Stimulated activated CD4-positive, alpha-beta T cell treated with anti-CD3 and anti-CD28 coated beads, Interleukin-4, amount 100 ng/mL, for 24 hours (primary cell): ENCODE measurements around the gene GMEB2.
A peak's percentile ranks its signal among the peaks of the same experiment; 100 is the strongest.

Experiments used
- DNase-seq: peaks from one replicate; pipeline ENCODE4 v3.0.0-alpha.2; 2020

Gene GMEB2

DNA sequence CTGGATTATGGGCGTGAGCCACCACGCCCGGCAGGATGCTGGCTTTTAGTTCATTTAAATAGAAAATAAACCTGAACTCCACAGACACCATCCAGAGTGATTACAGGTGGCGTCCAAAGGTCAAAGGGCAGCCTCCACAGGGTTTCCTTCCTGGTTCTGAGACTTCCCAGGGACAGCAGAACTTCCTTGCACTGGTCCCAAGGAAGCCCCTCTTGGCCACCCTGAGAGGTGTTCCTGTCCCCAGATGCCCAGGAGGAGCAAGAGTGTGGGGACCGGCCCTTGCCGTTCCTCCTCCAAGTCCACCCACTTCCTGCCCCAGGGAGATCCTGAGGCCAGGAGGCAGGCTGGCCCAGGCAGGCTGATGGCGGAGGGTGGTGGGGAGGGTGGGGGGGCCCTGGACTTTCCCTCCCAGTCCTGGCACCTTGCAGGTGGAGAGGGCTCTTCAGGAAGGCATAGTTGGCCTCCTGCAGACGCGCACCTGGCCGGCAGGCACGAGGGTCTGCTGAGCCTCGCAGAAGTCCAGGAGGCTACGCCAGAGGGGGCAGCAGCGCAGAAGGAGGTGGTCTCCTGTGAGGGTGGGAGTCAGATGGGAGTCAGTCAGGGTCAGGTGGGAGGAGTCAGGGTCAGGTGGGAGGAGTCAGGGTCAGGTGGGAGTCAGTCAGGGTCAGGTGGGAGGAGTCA lies 68.0 kb downstream of the GMEB2 start:
- DNase-seq: no peak

DNA sequence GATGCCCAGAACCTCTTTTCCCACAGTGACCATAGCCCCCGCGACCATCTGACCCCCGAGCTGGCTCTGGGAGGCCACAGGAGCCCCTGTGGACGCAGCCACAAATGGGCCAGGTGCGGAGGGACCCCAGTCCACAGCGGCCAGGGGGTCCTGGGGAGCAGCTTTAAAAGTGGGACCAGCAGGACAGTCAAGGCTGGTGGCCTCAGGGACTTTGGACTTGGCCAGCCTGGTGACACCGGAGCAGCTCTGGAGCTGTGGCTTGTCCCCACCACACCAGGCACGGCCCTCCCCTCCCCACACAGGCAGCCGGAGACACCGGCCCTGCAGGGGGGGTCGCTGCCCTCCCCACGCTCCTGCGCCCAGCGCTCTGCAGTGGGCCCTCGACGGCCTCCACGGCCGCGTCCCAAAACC lies 69.4 kb downstream of the GMEB2 start:
- DNase-seq: no peak

DNA sequence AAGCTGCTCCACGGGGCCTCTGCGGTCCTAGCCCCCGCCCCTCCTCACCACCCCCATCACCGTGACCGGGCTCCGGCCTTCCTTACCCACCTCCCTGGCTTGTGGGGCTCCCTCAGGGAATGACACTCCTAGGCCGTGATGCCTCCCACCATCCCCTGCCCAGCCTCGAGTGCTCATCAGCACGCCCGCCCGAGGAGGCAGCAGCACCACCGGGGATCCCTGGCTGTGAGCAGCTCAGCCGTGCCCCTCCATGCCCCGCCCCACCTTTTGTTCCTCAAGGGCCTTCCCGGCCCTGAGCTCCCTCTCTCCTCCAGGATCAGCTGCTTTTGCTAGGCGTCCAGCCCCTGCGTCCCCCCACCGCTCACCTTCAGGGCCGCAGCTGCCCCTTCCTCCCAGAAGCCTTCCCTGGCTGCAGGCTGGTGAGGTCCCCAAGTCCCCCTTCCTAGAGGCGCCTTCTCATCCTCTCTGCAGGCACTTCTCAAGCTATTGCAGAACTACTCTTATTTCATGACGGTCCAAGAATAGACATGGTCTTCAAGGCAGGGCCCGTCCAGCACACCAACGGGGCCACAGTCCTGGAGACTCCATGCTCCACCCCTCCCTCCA lies 69.9 kb downstream of the GMEB2 start:
- no peak for DNase-seq

DNA sequence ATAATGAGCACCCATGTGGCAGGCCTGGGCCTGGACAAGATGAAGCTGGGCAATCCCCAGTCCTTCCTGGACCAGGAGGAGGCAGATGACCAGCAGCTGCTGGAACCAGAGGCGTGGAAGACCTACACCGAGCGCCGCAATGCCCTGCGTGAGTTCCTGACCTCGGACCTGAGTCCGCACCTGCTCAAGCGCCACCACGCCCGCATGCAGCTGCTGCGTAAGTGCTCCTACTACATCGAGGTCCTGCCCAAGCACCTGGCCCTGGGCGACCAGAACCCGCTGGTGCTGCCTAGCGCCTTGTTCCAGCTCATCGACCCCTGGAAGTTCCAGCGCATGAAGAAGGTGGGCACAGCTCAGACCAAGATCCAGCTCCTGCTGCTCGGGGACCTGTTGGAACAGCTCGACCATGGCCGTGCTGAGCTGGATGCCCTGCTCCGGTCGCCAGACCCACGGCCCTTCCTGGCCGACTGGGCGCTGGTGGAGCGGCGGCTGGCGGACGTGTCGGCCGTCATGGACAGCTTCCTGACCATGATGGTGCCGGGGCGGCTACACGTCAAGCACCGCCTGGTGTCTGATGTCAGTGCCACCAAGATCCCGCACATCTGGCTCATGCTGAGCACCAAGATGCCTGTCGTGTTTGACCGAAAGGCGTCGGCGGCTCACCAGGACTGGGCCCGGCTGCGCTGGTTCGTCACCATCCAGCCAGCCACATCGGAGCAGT lies 71.1 kb downstream of the GMEB2 start:
- no peak for DNase-seq

DNA sequence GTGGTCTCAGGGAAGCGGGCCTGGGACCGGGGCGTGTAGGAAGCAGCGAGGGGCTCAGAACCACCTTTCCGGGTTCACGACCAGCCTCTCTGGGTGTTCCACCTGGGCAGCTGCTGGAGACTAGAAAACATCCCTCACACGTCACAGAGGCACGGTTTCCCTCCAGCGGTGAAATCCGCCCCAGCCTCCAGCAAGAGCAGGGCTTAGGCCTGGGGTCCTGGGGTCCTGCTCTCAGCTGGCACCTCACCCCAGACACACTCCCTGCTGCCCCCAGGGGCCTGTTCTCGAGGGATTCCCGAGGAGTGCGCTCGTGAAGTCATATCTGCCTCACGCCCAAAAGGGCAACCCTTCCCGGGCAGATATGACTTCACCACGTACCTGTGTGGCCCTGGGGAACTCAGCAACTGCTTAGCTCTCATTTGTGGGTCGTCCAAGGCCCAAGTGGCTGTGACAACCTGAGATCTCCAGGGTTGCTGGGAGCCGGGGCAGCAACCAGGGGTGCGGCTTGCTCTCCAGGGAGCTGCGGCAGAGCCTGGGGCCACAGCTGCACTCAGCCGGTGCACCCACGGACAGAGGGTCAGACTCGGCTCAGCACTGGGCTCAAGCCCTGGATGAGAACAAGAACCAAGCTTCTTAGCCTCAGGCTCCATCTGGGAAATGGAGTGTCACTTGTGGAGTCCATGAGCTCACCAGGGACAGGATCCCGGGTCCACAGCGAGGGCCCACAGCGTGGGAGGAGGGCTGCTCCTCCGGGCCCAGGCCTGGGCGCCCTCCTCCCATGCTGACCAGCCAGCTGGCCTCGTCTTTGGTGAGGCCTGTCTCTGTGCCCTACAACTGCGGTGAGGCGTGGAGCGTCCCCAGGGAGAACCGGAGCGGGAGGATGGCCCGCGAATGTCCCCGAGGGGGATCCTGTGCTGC lies 72.3 kb downstream of the GMEB2 start:
- DNase-seq: no peak

DNA sequence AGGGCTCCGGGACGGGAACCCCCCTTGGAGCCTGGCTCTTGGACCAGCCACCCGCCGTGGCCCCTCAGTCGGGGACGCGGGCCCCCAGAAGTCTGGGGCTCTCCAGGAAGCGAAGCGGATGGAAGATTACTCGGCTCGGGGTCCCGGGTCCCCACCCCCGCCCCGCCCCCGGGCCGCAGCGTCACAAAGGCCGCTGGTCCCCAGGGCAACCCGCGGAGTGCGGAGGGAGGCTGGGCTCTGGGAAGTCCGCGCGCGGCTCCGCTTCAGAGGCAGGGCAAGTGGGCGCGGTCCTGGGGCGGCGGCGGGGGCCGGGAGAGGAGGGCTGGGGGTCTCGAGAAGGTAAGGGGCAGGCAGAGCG lies 73.0 kb downstream of the GMEB2 start, which contains the start of gene FNDC11:
Gene FNDC11, plus strand, starts transcription at position 227 of the 358 bp plus-strand sequence. CDS start 1,505 bp downstream, outside the sequence.
- DNase-seq: peak; percentile 31

DNA sequence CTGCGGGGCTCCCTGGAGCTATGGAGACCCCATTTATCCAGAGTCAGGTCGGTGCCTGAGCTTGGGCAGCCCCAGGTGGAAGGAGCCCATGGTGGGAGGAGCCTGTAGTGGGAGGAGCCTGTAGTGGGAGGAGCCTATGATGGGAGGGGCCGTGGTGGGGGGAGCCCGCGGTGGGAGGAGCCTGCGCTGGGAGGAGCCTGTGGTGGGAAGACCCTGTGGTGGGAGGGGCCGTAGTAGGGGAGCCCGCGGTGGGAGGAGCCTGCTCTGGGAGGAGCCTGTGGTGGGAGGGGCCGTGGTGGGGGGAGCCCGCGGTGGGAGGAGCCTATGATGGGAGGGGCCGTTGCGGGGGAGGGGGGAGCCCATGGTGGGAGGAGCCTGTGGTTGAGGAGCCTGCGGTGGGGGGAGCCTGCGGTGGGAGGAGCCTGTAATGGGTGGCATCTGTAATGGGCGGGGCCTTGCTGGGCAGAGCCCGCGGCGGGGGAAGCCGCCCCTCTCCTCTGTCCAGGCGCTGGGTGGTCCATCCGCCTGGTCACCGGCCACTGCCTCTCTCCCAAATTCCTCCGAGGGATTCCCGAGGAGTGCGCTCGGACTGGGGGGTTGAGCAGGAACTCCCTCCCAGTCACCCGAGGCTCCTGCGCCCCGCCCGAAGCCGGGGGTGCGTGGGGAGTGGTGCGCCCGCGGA lies 73.5 kb downstream of the GMEB2 start:
- DNase-seq: peak; percentile 87

DNA sequence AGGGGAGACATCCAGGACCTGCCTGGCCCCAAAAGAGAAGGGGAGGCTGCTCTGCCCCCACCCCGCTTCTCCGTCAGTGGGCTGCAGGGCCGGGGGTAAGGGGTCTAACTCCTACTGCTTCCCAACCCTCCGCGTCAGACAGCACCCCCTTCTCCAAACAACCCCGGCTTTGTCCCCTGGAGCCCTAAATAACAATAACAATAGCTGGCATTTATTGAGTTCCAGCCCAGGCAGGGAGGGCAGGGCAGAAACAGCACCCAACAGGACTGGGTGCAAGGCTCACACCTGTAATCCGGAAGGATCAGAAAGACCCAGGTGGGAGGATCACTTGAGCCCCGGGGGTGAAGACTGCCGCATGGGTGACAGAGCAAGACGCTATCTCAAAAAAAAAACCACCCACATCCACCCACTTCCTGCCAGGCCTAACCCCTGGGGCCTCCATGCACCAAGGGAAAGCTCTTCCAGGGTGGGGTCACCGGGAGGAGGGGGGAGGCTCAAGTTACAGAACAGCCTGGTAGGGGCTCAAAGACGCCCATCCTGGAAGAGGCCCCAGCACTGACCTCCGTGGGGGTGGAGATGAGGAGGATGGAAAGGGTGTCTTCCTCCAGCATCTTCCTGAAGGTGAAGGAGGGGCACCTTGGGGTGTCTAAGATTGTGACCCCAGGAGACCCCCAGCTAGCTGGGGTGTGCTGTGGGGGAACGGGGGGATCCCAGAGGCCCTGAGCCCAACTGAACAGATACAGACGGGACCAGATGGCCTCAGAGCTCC lies 74.2 kb downstream of the GMEB2 start:
- DNase-seq: peak; percentile 38

DNA sequence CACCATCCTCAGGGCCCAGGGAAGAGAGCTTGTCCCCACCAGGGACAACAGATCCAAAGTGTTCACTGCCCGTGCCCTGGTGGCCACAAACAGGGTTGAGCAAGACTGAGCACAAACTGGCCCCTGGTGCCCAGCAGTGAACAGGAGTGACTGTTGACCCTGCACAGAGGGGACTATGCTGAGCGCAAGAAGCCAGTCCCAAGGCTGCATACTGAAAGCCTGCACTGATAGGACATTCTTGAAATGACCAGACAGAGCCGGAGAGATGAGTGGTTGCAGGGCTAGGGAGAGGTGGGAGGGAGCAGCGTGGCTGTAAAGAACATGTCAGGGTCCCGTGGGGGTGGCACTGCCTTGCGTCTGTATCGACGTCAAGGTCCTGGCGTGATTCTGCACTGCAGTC lies 75.8 kb downstream of the GMEB2 start:
- no peak for DNase-seq

DNA sequence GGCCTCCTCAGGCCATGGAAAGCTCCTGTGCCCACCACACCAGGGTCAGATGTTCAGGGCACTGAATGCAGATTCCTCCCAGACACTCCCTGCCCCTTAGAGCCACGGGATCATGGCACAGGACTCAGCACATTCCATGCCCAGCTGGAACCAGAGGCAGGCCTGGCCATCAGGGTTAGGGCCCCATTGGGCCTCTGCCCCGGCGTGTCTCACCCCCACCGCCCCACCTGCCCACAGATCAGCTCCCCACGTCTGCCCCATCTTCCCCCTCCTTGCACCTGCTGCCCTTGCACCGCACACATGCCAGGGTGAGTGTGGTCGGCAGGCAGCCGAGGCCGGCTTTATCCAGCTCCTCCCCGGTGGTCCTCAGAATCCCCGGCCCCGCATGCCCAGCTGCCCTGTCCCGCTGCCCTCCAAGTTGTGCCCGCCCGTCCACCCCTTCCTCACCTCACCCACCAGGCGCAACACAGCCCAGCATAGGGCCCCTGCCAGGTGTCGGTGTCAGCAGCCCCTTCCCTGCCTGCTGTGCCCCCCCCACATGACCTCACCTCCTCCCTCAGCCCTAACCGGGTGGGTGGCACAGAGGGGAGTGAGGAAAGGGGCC lies 77.1 kb downstream of the GMEB2 start:
- DNase-seq: no peak

DNA sequence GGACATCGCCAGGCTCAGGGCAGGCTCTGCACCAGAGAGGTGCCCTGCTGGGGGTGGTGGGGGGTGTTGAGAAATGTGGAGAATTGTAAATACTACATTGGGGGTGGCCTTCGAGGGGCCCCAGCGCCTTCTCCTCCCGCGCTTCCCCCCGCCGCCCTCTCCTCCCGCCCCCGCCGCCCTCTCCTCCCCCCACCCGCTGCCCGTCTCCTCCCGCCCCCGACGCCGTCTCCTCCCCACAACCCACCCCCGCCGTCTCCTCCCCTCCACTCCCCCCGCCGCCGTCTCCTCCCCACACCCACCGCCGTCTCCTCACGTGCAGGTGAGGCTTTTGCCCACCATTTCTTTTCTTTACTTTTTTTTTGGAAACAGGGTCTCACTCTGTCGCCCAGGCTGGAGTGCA lies 77.9 kb downstream of the GMEB2 start:
- DNase-seq: no peak

DNA sequence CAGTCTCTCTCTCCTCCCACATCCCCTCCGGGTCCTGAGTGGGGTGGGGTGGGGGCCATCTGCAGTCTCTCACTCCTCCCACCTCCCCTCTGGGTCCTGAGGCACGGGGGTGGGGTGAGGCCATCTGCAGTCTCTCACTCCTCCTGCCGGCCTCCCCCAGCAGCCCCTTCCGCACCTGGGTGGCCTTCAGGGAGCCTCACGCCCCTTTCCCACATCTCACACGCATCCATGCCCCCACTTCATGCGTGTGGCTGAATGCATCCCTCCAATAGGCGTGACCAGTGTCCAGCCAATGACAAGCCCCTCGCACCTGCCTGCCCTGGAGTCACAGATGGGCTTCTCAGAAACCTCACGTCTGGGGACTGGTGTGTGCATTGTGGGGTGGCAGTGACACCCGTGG lies 78.4 kb downstream of the GMEB2 start:
- no peak for DNase-seq

DNA sequence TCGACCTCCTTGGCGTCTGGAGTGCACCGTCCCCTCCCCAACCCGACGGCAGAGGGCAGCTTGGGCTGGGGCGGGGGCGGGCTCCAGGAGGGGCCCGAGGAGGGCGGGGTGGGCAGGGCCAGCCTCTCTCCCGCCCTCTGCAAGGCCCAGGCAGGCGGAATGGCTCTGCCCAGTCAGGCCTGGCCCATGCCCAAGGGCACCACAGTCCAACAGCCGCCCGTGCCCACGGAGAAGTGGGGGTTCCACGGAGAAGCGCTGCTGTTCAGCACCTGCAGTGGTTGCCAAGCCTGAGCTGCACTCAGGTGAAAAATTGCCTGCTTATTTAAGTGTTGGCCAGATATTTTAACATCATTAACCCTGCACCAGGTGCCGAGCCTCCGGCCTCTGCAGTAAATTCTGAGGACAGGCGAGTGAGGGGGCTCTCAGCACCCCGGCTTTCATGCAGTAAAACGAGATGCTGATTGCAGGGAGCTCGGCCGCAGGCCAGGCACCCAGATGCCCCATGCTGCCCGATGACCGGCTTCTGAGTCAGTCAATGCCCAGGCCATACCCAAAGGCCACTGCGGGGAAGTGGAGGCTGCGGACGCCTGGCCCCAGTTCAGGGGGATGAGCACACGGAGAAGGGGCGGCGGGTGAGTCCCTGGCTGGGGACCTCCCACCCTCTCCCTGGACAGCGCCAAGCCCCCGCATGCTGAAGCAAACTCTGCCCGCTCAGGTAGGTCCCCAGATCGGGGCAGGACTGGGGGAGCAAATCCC lies 79.0 kb downstream of the GMEB2 start, which contains the start of gene SRMS:
Gene SRMS, minus strand, starts transcription at position 25 of the 756 bp plus-strand sequence. CDS start 286 bp downstream, outside the sequence.
- no peak for DNase-seq

DNA sequence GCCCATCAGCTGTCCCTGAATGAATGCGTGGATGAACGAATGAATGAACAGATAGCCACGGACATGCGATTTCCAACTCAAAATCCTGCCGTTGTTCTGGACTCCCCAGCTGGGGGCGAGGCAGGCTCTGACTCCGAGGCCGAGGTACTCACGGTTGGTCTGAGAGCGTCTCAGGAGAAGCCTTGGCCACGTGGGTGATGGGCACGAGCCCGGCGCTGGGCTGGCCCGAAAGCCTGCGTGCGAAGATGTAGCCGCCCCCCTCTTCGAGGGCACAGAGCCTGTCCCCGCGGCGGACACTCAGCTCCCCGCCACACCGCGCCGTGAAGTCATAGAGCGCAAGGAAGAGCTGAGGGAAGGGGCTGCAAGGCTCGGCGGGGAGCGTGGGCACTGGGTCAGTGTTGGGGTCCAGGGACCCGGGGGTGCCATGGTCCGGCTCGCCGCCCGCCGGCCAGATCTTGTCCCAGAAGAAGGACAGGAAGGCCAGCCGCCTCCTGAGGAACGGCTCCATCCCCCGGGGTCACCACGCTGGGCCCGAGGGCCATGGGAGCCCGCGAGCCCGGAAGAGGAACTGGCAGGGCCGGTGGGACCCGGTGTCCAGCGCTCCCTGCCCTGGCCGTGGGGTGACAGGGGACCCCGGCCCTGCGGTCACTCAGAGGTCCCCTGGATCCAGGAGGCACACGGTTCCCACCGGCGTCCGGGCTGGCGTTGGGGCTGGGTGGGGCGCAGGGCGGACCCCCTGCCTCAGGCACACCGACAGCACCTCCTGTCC lies 79.8 kb downstream of the GMEB2 start:
- DNase-seq: no peak

DNA sequence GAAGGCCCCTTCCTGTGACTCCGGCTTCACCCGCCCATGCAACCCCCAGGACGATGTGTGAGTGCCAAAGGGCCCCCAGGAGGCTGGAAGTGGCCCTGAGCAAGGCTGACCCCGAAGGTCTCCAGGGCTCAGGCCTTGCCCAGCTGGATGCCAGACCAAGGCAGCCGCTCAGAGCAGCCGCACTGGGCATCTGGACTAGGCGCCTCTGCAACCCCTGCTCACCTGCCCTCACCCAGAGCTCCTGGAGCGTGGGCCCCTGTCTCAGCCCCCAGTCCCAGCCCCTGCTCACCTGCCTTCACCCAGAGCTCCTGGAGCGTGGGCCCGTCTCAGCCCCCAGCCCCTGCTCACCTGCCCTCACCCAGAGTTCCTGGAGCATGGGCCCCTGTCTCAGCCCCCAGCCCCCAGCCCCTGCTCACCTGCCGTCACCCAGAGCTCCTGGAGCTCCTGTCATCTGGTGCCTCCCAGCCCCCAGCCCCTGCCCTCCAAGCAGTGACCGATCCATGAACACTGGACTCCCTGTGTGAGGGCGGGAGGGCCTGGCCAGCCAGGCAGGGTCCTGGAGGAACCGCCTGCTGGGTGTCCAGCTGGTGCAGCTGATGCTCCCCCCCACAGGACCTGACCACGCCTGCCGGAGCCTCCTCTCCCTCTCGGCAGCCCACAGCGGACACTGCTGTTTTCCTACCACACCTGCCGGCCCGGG lies 80.5 kb downstream of the GMEB2 start:
- no peak for DNase-seq

DNA sequence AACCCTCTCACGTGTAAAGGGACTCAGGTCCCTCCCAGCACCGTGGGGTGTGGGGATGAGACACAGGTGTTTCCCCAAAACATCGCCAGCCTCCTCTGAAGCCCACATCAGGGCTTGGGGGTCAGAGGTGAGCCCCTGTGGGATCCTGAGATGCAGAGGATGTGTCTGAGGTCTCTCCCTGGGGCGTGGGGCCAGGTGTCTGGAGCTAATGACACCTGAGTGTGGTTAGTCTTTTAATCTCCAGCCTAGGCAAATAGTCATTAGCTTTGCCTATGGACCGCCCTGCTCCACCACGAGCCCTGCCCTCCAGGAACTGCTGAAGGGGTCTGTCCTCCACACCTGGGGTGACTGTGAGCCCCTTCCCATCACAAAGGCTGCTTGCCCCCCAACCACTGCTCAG lies 81.1 kb downstream of the GMEB2 start:
- DNase-seq: no peak

DNA sequence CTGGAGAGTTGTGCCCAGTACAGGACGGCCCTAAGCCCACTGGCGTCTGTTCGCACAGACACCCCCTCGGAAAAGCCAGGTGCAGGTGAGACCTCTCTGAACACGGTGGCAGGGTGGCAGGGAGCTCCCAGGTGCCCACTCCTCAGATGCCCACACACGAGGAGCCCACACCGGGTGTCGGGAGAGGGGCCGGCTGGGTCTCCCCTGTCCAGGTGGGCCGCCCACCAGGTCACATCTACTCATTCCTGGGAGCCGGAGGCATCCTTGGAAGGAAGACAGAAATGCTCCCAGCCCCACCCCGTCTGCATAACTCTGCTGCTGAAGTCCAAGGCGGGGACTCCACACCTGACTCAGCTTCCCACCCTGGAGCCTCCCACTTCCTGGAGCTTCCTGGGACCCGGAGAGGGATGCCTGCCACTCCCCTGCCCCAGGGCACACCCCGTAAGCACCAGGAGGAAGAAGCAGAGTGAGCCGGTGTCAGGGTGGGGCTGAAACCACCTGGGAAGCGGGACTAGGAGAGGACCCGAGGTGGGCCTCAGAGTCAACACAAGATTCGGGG lies 81.9 kb downstream of the GMEB2 start:
- no peak for DNase-seq

DNA sequence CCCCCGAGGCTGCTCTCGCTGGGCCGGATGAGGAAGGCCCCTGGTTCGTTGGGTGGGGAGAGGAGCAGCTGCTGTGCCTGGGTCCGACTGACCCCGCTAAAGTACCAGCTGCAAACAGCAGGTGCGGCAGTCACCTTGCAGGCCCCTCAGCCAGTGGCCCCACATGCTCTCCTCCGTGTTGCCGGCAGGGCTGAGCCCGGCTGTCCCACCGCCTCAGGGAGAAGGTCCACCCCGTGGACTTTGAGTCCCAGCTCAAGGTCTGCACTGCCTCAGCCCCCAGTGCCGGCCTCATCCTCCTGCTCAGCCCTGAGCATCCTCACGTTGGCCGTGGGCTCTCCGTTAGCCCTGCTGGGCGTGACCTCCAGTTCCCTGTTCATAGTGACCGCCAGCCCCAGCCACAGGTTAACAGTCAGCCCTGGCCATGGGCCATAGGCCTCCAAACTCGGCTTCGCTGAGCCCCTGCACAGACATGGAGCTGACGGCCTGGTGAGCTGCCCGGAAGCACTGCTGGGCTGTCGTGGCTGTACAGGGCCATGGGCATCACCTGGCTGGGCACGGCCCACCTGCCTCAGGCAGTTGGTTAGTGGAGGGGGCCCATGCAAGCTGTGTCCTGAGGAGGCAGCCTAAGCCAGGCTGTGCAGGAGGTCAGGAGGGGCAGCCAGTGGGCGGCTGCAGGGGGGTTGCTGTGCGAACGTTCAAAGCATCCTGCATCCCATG lies 82.5 kb downstream of the GMEB2 start:
- no peak for DNase-seq
